Breast epithelium (tissue), 4 donors: Measurements from ENCODE around the gene PCNA. TPM values are rescaled to one million over a fixed set of nuclear protein-coding genes. Genes with fewer than 3 reads are reported as not detected.
"Not testable (repeated sequence)": the region's sequence is repeated elsewhere in the genome, so short reads cannot be mapped to it uniquely, and the experiment has no call there.

Experiments used
- DNase-seq, 2 donors: peaks; one replicate each; pipeline ENCODE4 v3.0.0-alpha.2; 2019; ENCODE audit warnings: low spot score in 2 of 2
- H3K27ac ChIP-seq, 2 donors: fragments of 200-600 bp; sonication (generic) in 1 of 2; one replicate each; pipeline ENCODE4 v1.5.1; 2016 to 2019; ENCODE audit warnings: mild to moderate bottlenecking in 1 of 2
- H3K27me3 ChIP-seq, 2 donors: fragments of 200-600 bp; sonication (generic) in 1 of 2; one replicate each; pipeline versions ENCODE4 v1.5.1 to v1.6.0; 2017 to 2019; ENCODE audit warnings: control low read depth in 1 of 2, mild to moderate bottlenecking in 1 of 2
- H3K36me3 ChIP-seq: fragments of 200-600 bp; one replicate; pipeline ENCODE4 v1.5.1; 2019
- H3K4me1 ChIP-seq, 2 donors: fragments of 200-600 bp; sonication (generic); one replicate each; pipeline ENCODE4 v1.5.1; 2016 to 2019; ENCODE audit warnings: control low read depth in 1 of 2
- H3K4me3 ChIP-seq, 3 donors: fragments of 200-600 bp; sonication (generic); 1 replicate in 2 of 3; 2 replicates in 1 of 3; pipeline ENCODE4 v1.5.1; 2016 to 2019; ENCODE audit warnings: mild to moderate bottlenecking in 3 of 3, moderate library complexity in 2 of 3
- H3K9me3 ChIP-seq, 2 donors: fragments of 200-600 bp; sonication (generic) in 1 of 2; one replicate each; pipeline ENCODE4 v1.5.1; 2016 to 2019; ENCODE audit warnings: control low read depth in 1 of 2
- CTCF ChIP-seq, 3 donors: fragments of 450-650 bp; IDR thresholded peaks; one replicate each; pipeline ENCODE4 v1.5.1; 2016 to 2017; ENCODE audit warnings: antibody characterized with exemption in 3 of 3, mild to moderate bottlenecking in 3 of 3, moderate library complexity in 3 of 3
- POLR2A ChIP-seq: fragments of 450-650 bp; IDR thresholded peaks from one replicate; pipeline ENCODE4 v1.6.1; 2016; ENCODE audit warnings: antibody characterized with exemption, mild to moderate bottlenecking, moderate library complexity
- POLR2AphosphoS5 ChIP-seq, 3 donors: sonication (generic); formaldehyde crosslinking; IDR thresholded peaks; one replicate each; pipeline ENCODE4 v1.6.1; 2017; ENCODE audit warnings: antibody characterized with exemption in 3 of 3
- intact Hi-C: fragments of 100-400 bp; cut with DNase I; formaldehyde crosslinking; loops from one replicate; pipeline ENCODE4 v1.15.1; 2023; ENCODE audit warnings: low total_unique reads
- total RNA-seq, 3 donors: library from RNA; depleted of rRNA; stranded (reverse); fragments of >200 nt; gene quantifications; one replicate each; pipeline ENCODE4 v1.1.0, GENCODE V29; 2016

PCNA gene
- total RNA-seq, 3 donors from 2014 or later = 32.3 to 62.9 (median 55.4) TPM

GRCh38 chr20:5077761-5078387, 41.9 kb downstream of the PCNA start:
- TF ChIP-seq POLR2AphosphoS5 (IDR thresholded peaks at IDR 0.05) (no peak), CTCF (IDR thresholded peaks at IDR 0.05) (no peak), POLR2A (no peak)
- Histone ChIP-seq H3K27me3 (no peaks in the 10 kb centered on the region), H3K9me3 (no peaks in the 10 kb centered on the region), H3K36me3 (no peaks in the 10 kb centered on the region), H3K27ac (peak overlapping the region; percentile 55 to 59), H3K4me1 (no peaks in the 10 kb centered on the region), H3K4me3 (peak overlapping the region in 2 of 3 donors; percentile 22 to 34)
- DNase-seq = no peak
- intact Hi-C loops = no loop called here

GRCh38 chr20:5076913-5077312, 42.8 kb downstream of the PCNA start:
- DNase-seq, H3K36me3 ChIP-seq, H3K27ac ChIP-seq, H3K27me3 ChIP-seq, intact Hi-C loops, H3K4me3 ChIP-seq, H3K4me1 ChIP-seq, H3K9me3 ChIP-seq: not testable (repeated sequence)

GRCh38 chr20:5074232-5074674, 45.5 kb downstream of the PCNA start:
- TF ChIP-seq CTCF (IDR thresholded peaks at IDR 0.05) (no peak), POLR2AphosphoS5 (IDR thresholded peaks at IDR 0.05) (no peak), POLR2A (no peak)
- Histone ChIP-seq H3K4me3 (no peak overlapping the region), H3K4me1 (no peaks in the 10 kb centered on the region), H3K36me3 (no peaks in the 10 kb centered on the region), H3K9me3 (no peaks in the 10 kb centered on the region), H3K27me3 (no peaks in the 10 kb centered on the region), H3K27ac (peak overlapping the region in 1 of 2 donors; percentile 62)
- intact Hi-C loops = no loop called here
- no peak for DNase-seq

GRCh38 chr20:5073660-5074231, 46.0 kb downstream of the PCNA start:
- H3K36me3 ChIP-seq = no peaks in the 10 kb centered on the region
- intact Hi-C loops = no loop called here
- no peaks in the 10 kb centered on the region for H3K9me3 ChIP-seq
- H3K4me3 ChIP-seq = no peak overlapping the region
- DNase-seq = peak in 1 of 2 donors; percentile 20
- no peaks in the 10 kb centered on the region for H3K27me3 ChIP-seq
- peak overlapping the region; percentile 57 to 62 for H3K27ac ChIP-seq
- TF ChIP-seq CTCF (IDR thresholded peaks at IDR 0.05) = no peak
- TF ChIP-seq POLR2A = no peak
- TF ChIP-seq POLR2AphosphoS5 (IDR thresholded peaks at IDR 0.05) = no peak
- no peaks in the 10 kb centered on the region for H3K4me1 ChIP-seq

GRCh38 chr20:5072756-5073659, 46.8 kb downstream of the PCNA start:
- peak in 2 of 3 donors; percentile 15 to 31 for TF ChIP-seq POLR2AphosphoS5 (IDR thresholded peaks at IDR 0.05)
- TF ChIP-seq CTCF (IDR thresholded peaks at IDR 0.05) = no peak
- Histone ChIP-seq H3K4me1 (no peaks in the 10 kb centered on the region), H3K36me3 (no peaks in the 10 kb centered on the region), H3K27ac (peak overlapping the region; percentile 57 to 62), H3K27me3 (no peaks in the 10 kb centered on the region), H3K4me3 (no peak overlapping the region), H3K9me3 (no peaks in the 10 kb centered on the region)
- peak; percentile 75 to 86 for DNase-seq
- intact Hi-C loops = no loop called here

- H3K9me3 ChIP-seq, H3K4me1 ChIP-seq, H3K36me3 ChIP-seq, H3K27me3 ChIP-seq, H3K4me3 ChIP-seq, intact Hi-C loops, DNase-seq, H3K27ac ChIP-seq: not testable (repeated sequence)
Measured at GRCh38 chr20:5071942-5072341, 47.8 kb downstream of the PCNA start.
